Glomerular visceral epithelial cell (primary cell): Measurements from ENCODE around the gene KCNJ6.

Source experiments
- DNase-seq: peaks from one replicate; pipeline ENCODE4 v3.0.0-alpha.2; 2016; ENCODE audit errors: extremely low spot score

The KCNJ6 gene

GRCh38 chr21:37866027-37866426 lies 50.2 kb downstream of the KCNJ6 start:
- no peak for DNase-seq

GRCh38 chr21:37865156-37865555 lies 51.1 kb downstream of the KCNJ6 start:
- no peak for DNase-seq

- peak; percentile 33 for DNase-seq
These were observed 52.4 kb downstream of the KCNJ6 start for GRCh38 chr21:37863842-37864241.

- peak; percentile 49 for DNase-seq
These were observed 53.7 kb downstream of the KCNJ6 start for GRCh38 chr21:37862536-37862935.

- DNase-seq, result no peak
These were observed 54.7 kb downstream of the KCNJ6 start for GRCh38 chr21:37861561-37861960.

GRCh38 chr21:37860416-37860815 lies 55.8 kb downstream of the KCNJ6 start:
- DNase-seq, result no peak

GRCh38 chr21:37855647-37856625 lies 60.3 kb downstream of the KCNJ6 start:
- DNase-seq, result peak; percentile 65

- DNase-seq, result no peak
These were observed 61.0 kb downstream of the KCNJ6 start for GRCh38 chr21:37855271-37855646.

- peak; percentile 85 for DNase-seq
These were observed 66.7 kb downstream of the KCNJ6 start for GRCh38 chr21:37849506-37850102.

GRCh38 chr21:37848721-37849490 lies 67.4 kb downstream of the KCNJ6 start:
- peak; percentile 53 for DNase-seq

GRCh38 chr21:37845535-37845934 lies 70.7 kb downstream of the KCNJ6 start:
- DNase-seq, result no peak

GRCh38 chr21:37843191-37843590 lies 73.1 kb downstream of the KCNJ6 start:
- DNase-seq, result no peak

- no peak for DNase-seq
These were observed 73.9 kb downstream of the KCNJ6 start for GRCh38 chr21:37842163-37842919.

GRCh38 chr21:37837381-37837780 lies 78.9 kb downstream of the KCNJ6 start:
- peak; percentile 47 for DNase-seq

GRCh38 chr21:37835481-37835880 lies 80.8 kb downstream of the KCNJ6 start:
- DNase-seq, result no peak

GRCh38 chr21:37833301-37833700 lies 83.0 kb downstream of the KCNJ6 start:
- no peak for DNase-seq

GRCh38 chr21:37829447-37829846 lies 86.8 kb downstream of the KCNJ6 start:
- peak; percentile 78 for DNase-seq

GRCh38 chr21:37828991-37829390 lies 87.3 kb downstream of the KCNJ6 start:
- DNase-seq, result no peak

GRCh38 chr21:37828556-37828955 lies 87.7 kb downstream of the KCNJ6 start:
- no peak for DNase-seq

- DNase-seq, result no peak
These were observed 88.3 kb downstream of the KCNJ6 start for GRCh38 chr21:37827913-37828312.

- peak; percentile 22 for DNase-seq
These were observed 94.3 kb downstream of the KCNJ6 start for GRCh38 chr21:37821786-37822450.
